Medulla oblongata (tissue), 1 donor: ENCODE results near the gene CXCL5.
"Not testable (repeated sequence)": the region's sequence is repeated elsewhere in the genome, so short reads cannot be mapped to it uniquely, and the experiment has no call there.

ENCODE experiments used
- DNase-seq: peaks from one replicate; pipeline ENCODE4 v3.0.0-alpha.2; 2015; ENCODE audit errors: extremely low spot score

CXCL5 gene

GRCh38 chr4:74015126-74015780 lies 16.8 kb upstream of the CXCL5 start:
- no peak for DNase-seq

GRCh38 chr4:74014332-74014731 lies 15.9 kb upstream of the CXCL5 start:
- no peak for DNase-seq

- no peak for DNase-seq
Observed at GRCh38 chr4:74013264-74013663, 14.8 kb upstream of the CXCL5 start.

GRCh38 chr4:74012130-74012529 lies 13.7 kb upstream of the CXCL5 start:
- no peak for DNase-seq

GRCh38 chr4:74009307-74009706 lies 10.8 kb upstream of the CXCL5 start:
- no peak for DNase-seq

GRCh38 chr4:74006009-74006476 lies 7.6 kb upstream of the CXCL5 start:
- DNase-seq: no peak

GRCh38 chr4:74005528-74005927 lies 7.1 kb upstream of the CXCL5 start:
- no peak for DNase-seq

- no peak for DNase-seq
Observed at GRCh38 chr4:74004668-74005067, 6.2 kb upstream of the CXCL5 start.

GRCh38 chr4:74000301-74000700 lies 1.8 kb upstream of the CXCL5 start:
- no peak for DNase-seq

GRCh38 chr4:73992050-73992449 lies 6.4 kb downstream of the CXCL5 start:
- no peak for DNase-seq

GRCh38 chr4:73991742-73992000 lies 6.8 kb downstream of the CXCL5 start:
- DNase-seq: no peak

GRCh38 chr4:73990988-73991741 lies 7.3 kb downstream of the CXCL5 start:
- DNase-seq: no peak

- no peak for DNase-seq
Observed at GRCh38 chr4:73989928-73990327, 8.5 kb downstream of the CXCL5 start.

GRCh38 chr4:73989031-73989430 lies 9.4 kb downstream of the CXCL5 start:
- no peak for DNase-seq

- DNase-seq: no peak
Observed at GRCh38 chr4:73988061-73988460, 10.4 kb downstream of the CXCL5 start, which contains the start of gene PPBP. Gene PPBP, minus strand, starts transcription at chr4:73988190. Its CDS starts 87 bp downstream, at chr4:73988103.

- DNase-seq: no peak
Observed at GRCh38 chr4:73985528-73985852, 13.0 kb downstream of the CXCL5 start.

- DNase-seq: no peak
Observed at GRCh38 chr4:73984736-73985527, 13.5 kb downstream of the CXCL5 start.

- not testable (repeated sequence) for DNase-seq
Observed at GRCh38 chr4:73981175-73981574, 17.3 kb downstream of the CXCL5 start.

GRCh38 chr4:73979407-73979957 lies 19.0 kb downstream of the CXCL5 start:
- no peak for DNase-seq

- DNase-seq: no peak
Observed at GRCh38 chr4:73978886-73979285, 19.6 kb downstream of the CXCL5 start.

GRCh38 chr4:73976716-73977115 lies 21.8 kb downstream of the CXCL5 start:
- no peak for DNase-seq

- no peak for DNase-seq
Observed at GRCh38 chr4:73976217-73976616, 22.3 kb downstream of the CXCL5 start.

- no peak for DNase-seq
Observed at GRCh38 chr4:73974352-73974751, 24.1 kb downstream of the CXCL5 start.
